Activated naive CD4-positive, alpha-beta T cell treated with anti-CD3 and anti-CD28 coated beads for 36 hours (primary cell): ENCODE results near the gene PDE6B. TPM values are rescaled to one million over a fixed set of nuclear protein-coding genes. Genes with fewer than 3 reads are reported as not detected.

Experiments
- CTCF ChIA-PET: fragments of 350-600 bp; sonication (Branson Sonifier 250); formaldehyde crosslinking; loops from one replicate; lab custom pipeline; 2021; ENCODE audit warnings: antibody characterized with exemption; lab: Charles Lee
- DNase-seq: peaks from one replicate; pipeline ENCODE4 v3.0.0-alpha.2; 2020
- H3K27ac Mint-ChIP-seq: one replicate; pipeline ENCODE4 v1.8.0; 2021; ENCODE audit warnings: mild to moderate bottlenecking, mixed read lengths
- H3K27me3 Mint-ChIP-seq: one replicate; pipeline ENCODE4 v1.8.0; 2021; ENCODE audit warnings: low read depth, mixed read lengths
- H3K36me3 Mint-ChIP-seq: one replicate; pipeline ENCODE4 v1.8.0; 2021; ENCODE audit warnings: low read depth, mixed read lengths
- H3K4me1 Mint-ChIP-seq: one replicate; pipeline ENCODE4 v1.8.0; 2021; ENCODE audit warnings: low read depth, mixed read lengths
- H3K4me3 Mint-ChIP-seq: one replicate; pipeline ENCODE4 v1.8.0; 2021; ENCODE audit warnings: mild to moderate bottlenecking, moderate library complexity, mixed read lengths
- H3K9me3 Mint-ChIP-seq: one replicate; pipeline ENCODE4 v1.8.0; 2021; ENCODE audit warnings: mixed read lengths
- intact Hi-C: fragments of 100-400 bp; cut with micrococcal nuclease; formaldehyde crosslinking; loops from one replicate; pipeline ENCODE4 v1.15.1; 2023
- total RNA-seq, 2 experiments: library from RNA; stranded (reverse); gene quantifications; one replicate each; pipeline ENCODE4 v1.2.3, GENCODE V29; 2021

PDE6B gene
- total RNA-seq, 2 experiments from 2014 or later = 17.4 to 18.1 TPM

GRCh38 chr4:653831-654502 is 28.6 kb downstream of the PDE6B start:
- no peaks in the 10 kb centered on the region for H3K9me3 Mint-ChIP-seq
- CTCF ChIA-PET = interaction anchor here (1.2 kb wide), 1 partner anchor 20 kb away, joined by 4 read pairs; the partner anchor contains the start of genes ATP5ME and MYL5

GRCh38 chr4:654503-654845 is 29.1 kb downstream of the PDE6B start:
- no peaks in the 10 kb centered on the region for H3K27me3 Mint-ChIP-seq
- H3K9me3 Mint-ChIP-seq = no peaks in the 10 kb centered on the region
- DNase-seq = no peak
- H3K36me3 Mint-ChIP-seq = no peaks in the 10 kb centered on the region
- H3K4me3 Mint-ChIP-seq = no peak overlapping the region
- CTCF ChIA-PET = no interaction called here
- H3K4me1 Mint-ChIP-seq = no peaks in the 10 kb centered on the region
- intact Hi-C loops = no loop called here
- H3K27ac Mint-ChIP-seq = no peak overlapping the region

More at GRCh38 chr4:653831-654502, 28.6 kb downstream of the PDE6B start:
- no peak overlapping the region for H3K4me3 Mint-ChIP-seq
- H3K36me3 Mint-ChIP-seq = no peaks in the 10 kb centered on the region
- no peaks in the 10 kb centered on the region for H3K27me3 Mint-ChIP-seq
- no peak overlapping the region for H3K27ac Mint-ChIP-seq
- no peak for DNase-seq
- H3K4me1 Mint-ChIP-seq = no peaks in the 10 kb centered on the region
- intact Hi-C loops = no loop called here

GRCh38 chr4:654871-655463 is 29.6 kb downstream of the PDE6B start:
- intact Hi-C loops = no loop called here
- no peaks in the 10 kb centered on the region for H3K9me3 Mint-ChIP-seq
- H3K4me1 Mint-ChIP-seq = no peaks in the 10 kb centered on the region
- H3K4me3 Mint-ChIP-seq = no peak overlapping the region
- no peak for DNase-seq
- H3K27ac Mint-ChIP-seq = no peak overlapping the region
- CTCF ChIA-PET = no interaction called here
- H3K36me3 Mint-ChIP-seq = peaks cover under 1% of the 10 kb centered on the region
- H3K27me3 Mint-ChIP-seq = no peaks in the 10 kb centered on the region

GRCh38 chr4:655464-656151 is 30.2 kb downstream of the PDE6B start:
- CTCF ChIA-PET = no interaction called here
- intact Hi-C loops = no loop called here
- Mint-ChIP-seq H3K36me3 (peaks cover 4% of the 10 kb centered on the region), H3K27ac (no peak overlapping the region), H3K4me1 (no peaks in the 10 kb centered on the region), H3K27me3 (no peaks in the 10 kb centered on the region), H3K4me3 (no peak overlapping the region), H3K9me3 (no peaks in the 10 kb centered on the region)
- DNase-seq = no peak

- intact Hi-C loops = no loop called here
- no peaks in the 10 kb centered on the region for H3K27me3 Mint-ChIP-seq
- no peak for DNase-seq
- peaks cover 6% of the 10 kb centered on the region for H3K36me3 Mint-ChIP-seq
- no peaks in the 10 kb centered on the region for H3K9me3 Mint-ChIP-seq
- H3K4me1 Mint-ChIP-seq = no peaks in the 10 kb centered on the region
- H3K27ac Mint-ChIP-seq = no peak overlapping the region
- CTCF ChIA-PET = no interaction called here
- no peak overlapping the region for H3K4me3 Mint-ChIP-seq
These were observed 31.3 kb downstream of the PDE6B start for GRCh38 chr4:656436-657337.

- H3K27ac Mint-ChIP-seq = no peak overlapping the region
- intact Hi-C loops = no loop called here
- CTCF ChIA-PET = no interaction called here
These were observed 32.0 kb downstream of the PDE6B start for GRCh38 chr4:657338-657833.

GRCh38 chr4:657834-658667 is 32.7 kb downstream of the PDE6B start:
- no peak overlapping the region for H3K27ac Mint-ChIP-seq
- CTCF ChIA-PET = interaction anchor here (0.7 kb wide), 1 partner anchor 55 kb away, joined by 3 read pairs; no protein-coding TSS in a partner anchor
- H3K27me3 Mint-ChIP-seq = no peaks in the 10 kb centered on the region
- no peak for DNase-seq
- no peaks in the 10 kb centered on the region for H3K9me3 Mint-ChIP-seq
- H3K4me1 Mint-ChIP-seq = peaks cover 5% of the 10 kb centered on the region
- no peak overlapping the region for H3K4me3 Mint-ChIP-seq
- intact Hi-C loops = no loop called here
- peaks cover 6% of the 10 kb centered on the region for H3K36me3 Mint-ChIP-seq

More at GRCh38 chr4:657338-657833, 32.0 kb downstream of the PDE6B start:
- H3K36me3 Mint-ChIP-seq = peaks cover 6% of the 10 kb centered on the region
- no peaks in the 10 kb centered on the region for H3K4me1 Mint-ChIP-seq
- no peaks in the 10 kb centered on the region for H3K9me3 Mint-ChIP-seq
- H3K27me3 Mint-ChIP-seq = no peaks in the 10 kb centered on the region
- H3K4me3 Mint-ChIP-seq = no peak overlapping the region
- DNase-seq = no peak

GRCh38 chr4:658681-659667 is 33.6 kb downstream of the PDE6B start:
- H3K27me3 Mint-ChIP-seq = no peaks in the 10 kb centered on the region
- H3K4me3 Mint-ChIP-seq = no peak overlapping the region
- intact Hi-C loops = no loop called here

GRCh38 chr4:659851-660250 is 34.5 kb downstream of the PDE6B start:
- Mint-ChIP-seq H3K4me1 (peaks cover 11% of the 10 kb centered on the region), H3K4me3 (no peak overlapping the region), H3K9me3 (no peaks in the 10 kb centered on the region), H3K27me3 (no peaks in the 10 kb centered on the region), H3K36me3 (peaks cover 6% of the 10 kb centered on the region), H3K27ac (no peak overlapping the region)
- no peak for DNase-seq
- CTCF ChIA-PET = no interaction called here
- intact Hi-C loops = loop anchor here (5.0 kb wide), 1 partner anchor 538 kb away; the partner anchor contains the start of gene ZNF718

More at GRCh38 chr4:658681-659667, 33.6 kb downstream of the PDE6B start:
- H3K36me3 Mint-ChIP-seq = peaks cover 6% of the 10 kb centered on the region
- H3K27ac Mint-ChIP-seq = no peak overlapping the region
- H3K4me1 Mint-ChIP-seq = peaks cover 6% of the 10 kb centered on the region
- no peak for DNase-seq
- CTCF ChIA-PET = interaction anchor here (0.7 kb wide), 1 partner anchor 56 kb away, joined by 3 read pairs; no protein-coding TSS in a partner anchor
- H3K9me3 Mint-ChIP-seq = no peaks in the 10 kb centered on the region

- CTCF ChIA-PET = no interaction called here
- no peaks in the 10 kb centered on the region for H3K27me3 Mint-ChIP-seq
- intact Hi-C loops = loop anchor here (5.0 kb wide), 1 partner anchor 538 kb away; the partner anchor contains the start of gene ZNF718
- H3K27ac Mint-ChIP-seq = no peak overlapping the region
- DNase-seq = no peak
- H3K4me1 Mint-ChIP-seq = peaks cover 16% of the 10 kb centered on the region
- no peak overlapping the region for H3K4me3 Mint-ChIP-seq
- H3K36me3 Mint-ChIP-seq = peaks cover 6% of the 10 kb centered on the region
- H3K9me3 Mint-ChIP-seq = no peaks in the 10 kb centered on the region
These were observed 35.0 kb downstream of the PDE6B start for GRCh38 chr4:660401-660800.
